ENCODE measurements around the gene ASPHD1. TPM values are rescaled to one million over a fixed set of nuclear protein-coding genes. Genes with fewer than 3 reads are reported as not detected.

Gene ASPHD1, protein sequence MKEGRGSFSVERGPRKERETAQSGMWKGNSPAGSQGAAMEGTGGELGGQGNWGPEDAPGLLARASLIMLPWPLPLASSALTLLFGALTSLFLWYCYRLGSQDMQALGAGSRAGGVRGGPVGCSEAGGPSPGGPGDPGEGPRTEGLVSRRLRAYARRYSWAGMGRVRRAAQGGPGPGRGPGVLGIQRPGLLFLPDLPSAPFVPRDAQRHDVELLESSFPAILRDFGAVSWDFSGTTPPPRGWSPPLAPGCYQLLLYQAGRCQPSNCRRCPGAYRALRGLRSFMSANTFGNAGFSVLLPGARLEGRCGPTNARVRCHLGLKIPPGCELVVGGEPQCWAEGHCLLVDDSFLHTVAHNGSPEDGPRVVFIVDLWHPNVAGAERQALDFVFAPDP
- 6.5 and 9.8 TPM in 2 replicates for total RNA-seq

DNA sequence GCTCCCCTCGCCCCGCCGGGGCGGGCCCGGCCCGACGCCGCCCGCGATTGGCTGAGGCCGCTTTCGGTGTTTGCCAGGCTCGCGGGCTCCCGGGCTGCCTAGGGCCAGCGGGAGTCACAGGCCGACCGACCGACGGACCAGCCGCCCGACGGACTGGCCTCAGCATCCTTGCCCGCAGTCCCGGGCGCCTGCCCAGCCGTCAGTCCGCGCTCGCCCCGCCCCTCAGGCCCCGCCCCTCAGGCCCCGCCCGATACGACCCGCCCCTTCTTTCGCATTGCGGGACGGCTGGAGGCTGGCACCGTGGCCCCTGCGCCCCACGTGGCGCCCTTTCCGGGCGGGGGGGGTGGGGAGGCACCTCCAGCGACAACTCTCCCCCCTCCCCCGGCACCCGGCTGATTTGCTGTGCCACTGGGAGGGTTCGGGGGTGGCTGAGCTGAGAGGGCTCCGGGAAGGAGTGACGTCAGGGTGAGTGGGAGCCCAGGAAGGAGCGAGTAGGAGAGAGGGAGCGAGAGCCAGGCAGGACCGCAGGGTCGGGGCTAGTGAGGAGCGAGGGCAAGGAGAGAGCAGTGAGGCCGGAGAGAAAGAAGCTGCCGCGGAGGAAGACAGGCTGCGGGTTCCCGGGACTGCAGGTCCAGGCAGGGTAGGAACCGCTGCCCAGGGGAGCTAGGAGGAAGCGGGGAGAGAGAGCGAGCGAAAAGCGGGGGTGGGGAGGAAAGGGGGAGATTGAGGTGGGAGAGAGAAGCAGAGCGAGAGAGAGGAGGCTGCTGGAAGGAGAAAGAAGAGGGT lies at the start of gene ASPHD1:
Gene ASPHD1, plus strand, starts transcription at position 387 of the 786 bp plus-strand sequence. CDS start 484 bp downstream, outside the sequence.

DNA sequence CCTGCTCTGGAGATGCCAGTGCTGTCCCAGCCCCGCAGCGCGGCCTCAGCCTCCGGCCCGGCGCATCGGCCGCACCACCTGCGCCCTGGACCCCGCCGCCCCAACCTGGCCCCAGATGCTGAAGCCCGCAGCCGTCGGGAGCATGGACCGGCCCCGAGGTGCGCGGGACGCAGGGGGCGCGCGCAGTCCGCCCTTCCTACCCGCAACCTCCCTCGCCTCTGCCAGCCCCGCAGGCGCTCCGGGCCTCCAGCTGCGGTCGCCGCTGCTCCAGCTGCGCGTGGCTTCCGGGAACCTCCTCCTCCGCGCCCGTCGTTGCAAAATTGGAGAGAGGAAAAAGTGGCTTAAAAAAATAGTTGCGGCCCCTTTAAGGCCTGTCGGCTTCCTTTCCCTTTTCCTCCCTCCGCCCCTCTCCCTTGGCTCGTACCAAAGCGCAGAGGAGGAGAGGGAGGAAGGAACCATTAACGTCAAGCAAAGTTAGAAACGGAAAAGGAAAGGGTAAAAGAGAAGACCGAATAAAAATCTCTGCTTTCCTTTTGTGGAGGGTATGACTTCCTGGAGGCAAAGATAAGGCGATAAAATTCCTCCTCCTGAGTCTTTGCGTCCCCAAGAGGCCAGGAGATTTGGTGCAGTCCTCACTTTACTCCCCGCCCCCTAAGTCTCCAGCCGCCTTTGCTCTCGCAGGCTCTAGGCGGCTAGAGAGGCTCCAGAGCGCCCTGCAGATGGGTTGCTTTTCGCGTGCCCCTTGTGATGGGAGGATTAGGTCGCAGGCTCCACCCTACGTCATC lies 37.2 kb upstream of the ASPHD1 start, which contains the start of gene CDIPT:
Gene CDIPT, minus strand, starts transcription at position 343 of the 785 bp plus-strand sequence. CDS start 369 bp downstream, outside the sequence.

DNA sequence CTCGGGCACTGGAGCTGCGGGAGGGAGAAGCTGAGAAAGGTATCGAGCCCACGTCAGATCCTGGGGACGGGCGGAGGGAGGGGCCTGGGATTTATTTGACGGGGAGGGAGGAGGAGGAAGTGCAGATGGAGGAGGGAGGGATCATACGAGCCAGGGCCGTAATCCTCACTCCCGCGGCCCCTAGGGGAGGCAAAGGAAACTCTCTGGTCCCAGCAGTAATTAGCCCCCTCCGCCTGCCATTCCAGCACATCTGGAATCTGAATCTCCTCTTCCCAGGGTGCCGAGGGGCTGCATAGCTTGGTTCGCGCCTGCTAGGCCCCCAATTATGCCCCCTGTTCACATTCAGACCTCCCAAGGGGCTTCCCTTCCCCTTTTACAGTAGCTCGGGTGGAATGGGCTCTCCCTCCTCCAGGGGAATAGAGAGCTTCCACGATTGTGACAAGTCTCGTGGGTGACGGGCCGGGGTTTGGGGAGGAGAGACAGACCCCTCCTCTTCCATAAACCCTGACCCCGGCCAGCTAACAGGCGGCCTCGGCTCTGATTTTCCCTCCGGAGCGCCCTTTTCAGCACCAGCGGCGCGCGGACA lies 679 bp upstream of the ASPHD1 start, which contains the start of gene SEZ6L2:
Gene SEZ6L2, minus strand, starts transcription at position 35 of the 586 bp plus-strand sequence. CDS start 531 bp downstream, outside the sequence.

DNA sequence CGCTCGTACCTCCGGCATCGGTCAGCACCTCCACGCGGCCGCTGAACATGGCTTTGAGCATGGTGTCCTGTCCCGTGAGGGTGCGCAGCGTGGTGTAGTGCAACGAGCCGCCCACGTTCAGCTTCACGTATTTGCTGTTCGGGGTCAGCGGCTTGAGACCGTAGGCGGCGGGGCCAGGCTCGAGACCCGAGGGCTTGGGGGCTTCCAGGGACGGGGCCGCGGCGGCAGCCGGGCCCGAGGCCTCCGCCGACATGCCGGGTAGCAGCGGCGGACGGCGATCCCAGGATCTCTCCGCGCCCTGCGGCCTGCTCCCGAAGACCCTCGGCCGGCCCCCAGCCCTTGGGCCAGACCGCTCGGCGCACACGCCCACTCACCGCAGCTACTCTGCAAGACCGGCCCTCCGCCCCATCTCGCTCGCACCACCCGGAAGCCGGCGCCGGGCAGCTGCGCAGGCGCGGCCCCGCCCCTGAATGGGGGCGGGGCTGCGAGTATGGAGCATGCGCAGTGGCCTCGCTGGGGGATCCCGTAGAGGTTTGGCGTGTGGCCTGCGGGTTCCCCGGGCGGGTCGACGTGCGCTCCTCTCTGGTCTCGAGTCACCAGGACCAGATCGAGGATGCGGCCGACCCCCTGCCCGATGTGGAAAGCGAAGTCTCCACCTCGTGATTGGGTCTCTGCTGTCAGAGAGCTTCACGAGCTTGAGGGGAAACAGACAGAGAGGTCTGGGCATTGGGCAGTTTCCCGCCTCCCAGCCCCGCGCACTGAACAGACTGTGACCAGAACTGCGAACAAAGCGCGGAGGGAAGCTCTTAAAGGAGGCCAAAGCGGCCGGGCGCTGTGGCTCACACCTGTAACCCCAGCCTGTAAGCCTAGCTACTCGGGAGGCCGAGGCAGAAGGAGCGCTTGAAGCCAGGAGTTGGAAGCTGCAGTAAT lies 25.8 kb downstream of the ASPHD1 start, which contains the start of gene KCTD13:
Gene KCTD13, minus strand, starts transcription at position 446 of the 930 bp plus-strand sequence. Its CDS starts 193 bp downstream, at position 253.

Other genes with a start within 250 kb of the ASPHD1 start
- gene SPN, start 237.2 kb upstream of the ASPHD1 start, total RNA-seq: not detected in 2 replicates
- gene QPRT, start 221.3 kb upstream of the ASPHD1 start, total RNA-seq: 109 and 175 TPM in 2 replicates
- not detected in 2 replicates for gene C16orf54, start 154.5 kb upstream of the ASPHD1 start, total RNA-seq
- not detected in 2 replicates for gene ZG16, start 122.2 kb upstream of the ASPHD1 start, total RNA-seq
- gene KIF22, start 109.7 kb upstream of the ASPHD1 start, total RNA-seq: 36.6 and 60.4 TPM in 2 replicates
- gene MAZ, start 94.0 kb upstream of the ASPHD1 start, total RNA-seq: 144 and 189 TPM in 2 replicates
- 2.5 and 26.6 TPM in 2 replicates for gene PRRT2, start 88.3 kb upstream of the ASPHD1 start, total RNA-seq
- gene PAGR1, start 84.3 kb upstream of the ASPHD1 start, total RNA-seq: 38.3 and 49.5 TPM in 2 replicates
- 290 and 371 TPM in 2 replicates for gene MVP, start 80.0 kb upstream of the ASPHD1 start, total RNA-seq
- 89.0 and 173 TPM in 2 replicates for gene CDIPT, start 37.3 kb upstream of the ASPHD1 start, total RNA-seq
- gene SEZ6L2, start 938 bp upstream of the ASPHD1 start, total RNA-seq: 18.2 and 39.8 TPM in 2 replicates
- gene KCTD13, start 25.7 kb downstream of the ASPHD1 start, total RNA-seq: 8.3 and 16.5 TPM in 2 replicates
- 169 and 182 TPM in 2 replicates for gene TMEM219, start 61.6 kb downstream of the ASPHD1 start, total RNA-seq
- 29.0 and 56.0 TPM in 2 replicates for gene TAOK2, start 73.4 kb downstream of the ASPHD1 start, total RNA-seq
- 14.2 and 24.0 TPM in 2 replicates for gene HIRIP3, start 95.1 kb downstream of the ASPHD1 start, total RNA-seq
- gene INO80E, start 95.8 kb downstream of the ASPHD1 start, total RNA-seq: 52.6 and 194 TPM in 2 replicates
- gene DOC2A, start 110.5 kb downstream of the ASPHD1 start, total RNA-seq: 0.52 and 2.7 TPM in 2 replicates
- gene C16orf92, start 122.7 kb downstream of the ASPHD1 start, total RNA-seq: not detected in 2 replicates
- gene TLCD3B, start 130.8 kb downstream of the ASPHD1 start, total RNA-seq: 0.16 TPM in 1 of 2 replicates, not detected in the other
- gene ALDOA, start 165.3 kb downstream of the ASPHD1 start, total RNA-seq: 2,073 and 2,863 TPM in 2 replicates
- gene PPP4C, start 175.5 kb downstream of the ASPHD1 start, total RNA-seq: 151 and 157 TPM in 2 replicates
- 0.13 and 2.6 TPM in 2 replicates for gene TBX6, start 191.4 kb downstream of the ASPHD1 start, total RNA-seq
- gene YPEL3, start 195.7 kb downstream of the ASPHD1 start, total RNA-seq: 15.8 and 91.5 TPM in 2 replicates
- gene GDPD3, start 213.0 kb downstream of the ASPHD1 start, total RNA-seq: 0.13 and 4.2 TPM in 2 replicates
- 75.4 and 127 TPM in 2 replicates for gene MAPK3, start 222.7 kb downstream of the ASPHD1 start, total RNA-seq

Data from epithelial cell of alveolus of lung (primary cell).